ENCODE results near the gene NLRC5.

NLRC5 gene

DNA sequence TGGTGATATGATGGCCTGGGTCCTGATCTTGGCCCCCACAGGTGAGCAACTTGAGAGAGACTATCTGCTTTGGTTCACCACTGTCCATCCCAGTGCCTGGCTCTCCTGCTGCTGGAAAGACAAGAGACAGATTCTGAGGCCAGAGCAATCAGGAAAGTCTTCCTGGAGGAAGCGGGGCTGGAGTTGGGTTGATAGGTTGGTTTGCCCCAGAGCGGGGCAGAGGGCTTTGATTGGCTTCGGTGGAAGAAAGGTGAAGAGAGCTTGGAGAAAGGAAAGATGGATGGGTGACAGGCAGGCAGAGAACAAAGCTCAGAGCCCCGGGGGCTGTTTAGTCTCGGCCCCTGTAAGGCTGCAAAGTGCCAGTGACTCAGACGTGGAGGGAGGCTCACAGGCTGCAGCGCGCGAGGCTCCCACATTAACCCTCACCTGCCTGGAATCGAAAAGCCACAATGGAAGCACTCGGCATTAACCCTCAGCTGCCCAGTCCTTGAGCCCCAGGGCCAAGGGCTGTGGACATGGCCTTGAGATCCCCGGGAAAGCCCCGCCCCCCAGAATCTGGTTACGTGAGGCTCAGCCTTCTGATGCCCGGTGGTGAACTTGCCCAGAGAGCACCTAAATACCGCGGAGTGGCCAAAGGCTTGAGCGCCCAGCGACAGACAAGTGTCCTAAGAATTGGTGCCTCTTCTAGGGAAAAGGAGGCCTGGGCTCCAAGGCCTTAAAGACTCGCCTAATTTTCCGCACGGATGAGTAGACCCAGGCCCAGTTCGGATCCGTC, 102.0 kb downstream of the NLRC5 start:
- peak in 2 of 3 donors; percentile 58 to 67 for DNase-seq
- Histone ChIP-seq H3K27ac (ENCODE audit: insufficient read depth in 1 of 2, low read depth in 1 of 2, low read length in 2 of 2, poor library complexity in 1 of 2, severe bottlenecking in 2 of 2) (no peak overlapping the region), H3K36me3 (ENCODE audit: control insufficient read depth in 4 of 4, insufficient read depth in 4 of 4, low read length in 3 of 4) (peaks cover 0 to 11% (median 0%) of the 10 kb centered on the region in 4 experiments), H3K4me1 (ENCODE audit: control extremely low read depth in 1 of 4, control insufficient read depth in 4 of 4, insufficient read depth in 4 of 4, low read length in 3 of 4) (peaks cover 2 to 25% (median 20%) of the 10 kb centered on the region in 4 experiments), H3K27me3 (replicated peaks in 2 of 5; ENCODE audit: control insufficient read depth in 4 of 5, insufficient read depth in 5 of 5, low read length in 4 of 5) (no peaks in the 10 kb centered on the region), H3K9me3 (ENCODE audit: control extremely low read depth in 1 of 5, control insufficient read depth in 4 of 5, insufficient read depth in 2 of 5, low read depth in 1 of 5, low read length in 4 of 5) (no peaks in the 10 kb centered on the region), H3K4me3 (ENCODE audit: control insufficient read depth in 1 of 7, extremely low read depth in 1 of 7, insufficient read depth in 4 of 7, low read depth in 2 of 7, low read length in 6 of 7) (peak overlapping the region; percentile 64 to 86 (median 78))
- WGBS (ENCODE audit: insufficient coverage): 24% methylated on average over 20 of the region's 24 CpGs
- POLR2A ChIA-PET: interaction anchor here (0.6 kb wide), 1 partner anchor 60 kb away, joined by 3 read pairs; no protein-coding TSS in a partner anchor
- CTCF ChIA-PET: interaction anchor here (1.2 to 2.6 kb wide), 7 partner anchors 10 to 68 kb away, joined by 3 to 13 read pairs (median 5); no protein-coding TSS in a partner anchor

- H3K4me3 ChIP-seq (ENCODE audit: control insufficient read depth in 1 of 7, extremely low read depth in 1 of 7, insufficient read depth in 4 of 7, low read depth in 2 of 7, low read length in 6 of 7): peak within 1 kb of the TSS; percentile 64 to 86 (median 78)
- H3K36me3 ChIP-seq (ENCODE audit: control insufficient read depth in 4 of 4, insufficient read depth in 4 of 4, low read length in 3 of 4): peaks cover 0 to 12% (median under 1%) of the 10 kb centered on the region in 4 experiments
- peak in 2 of 3 donors; percentile 50 for DNase-seq
- no peaks in the 10 kb centered on the region for H3K9me3 ChIP-seq (ENCODE audit: control extremely low read depth in 1 of 5, control insufficient read depth in 4 of 5, insufficient read depth in 2 of 5, low read depth in 1 of 5, low read length in 4 of 5)
- peaks cover 2 to 25% (median 20%) of the 10 kb centered on the region in 4 experiments for H3K4me1 ChIP-seq (ENCODE audit: control extremely low read depth in 1 of 4, control insufficient read depth in 4 of 4, insufficient read depth in 4 of 4, low read length in 3 of 4)
- ChIA-PET CTCF (interaction anchor here (0.6 to 9.3 kb wide), 22 partner anchors 8 to 539 kb away, joined by 3 to 79 read pairs (median 5); no protein-coding TSS in a partner anchor), POLR2A (interaction anchor here (0.6 kb wide), 2 partner anchors 59 to 73 kb away, joined by 3 to 4 read pairs; no protein-coding TSS in a partner anchor)
- WGBS (ENCODE audit: insufficient coverage): under 1% methylated on average over 75 of the region's 100 CpGs
- H3K27me3 ChIP-seq (replicated peaks in 2 of 5; ENCODE audit: control insufficient read depth in 4 of 5, insufficient read depth in 5 of 5, low read length in 4 of 5): no peaks in the 10 kb centered on the region
- H3K27ac ChIP-seq (ENCODE audit: insufficient read depth in 1 of 2, low read depth in 1 of 2, low read length in 2 of 2, poor library complexity in 1 of 2, severe bottlenecking in 2 of 2): no peak within 1 kb of the TSS
Observed at GRCh38 chr16:57091975-57092785, 102.8 kb downstream of the NLRC5 start, which contains the start of gene CPNE2. CPNE2 (plus strand) TSS chr16:57092583; CDS start chr16:57110743, 18,160 bp downstream.

DNA sequence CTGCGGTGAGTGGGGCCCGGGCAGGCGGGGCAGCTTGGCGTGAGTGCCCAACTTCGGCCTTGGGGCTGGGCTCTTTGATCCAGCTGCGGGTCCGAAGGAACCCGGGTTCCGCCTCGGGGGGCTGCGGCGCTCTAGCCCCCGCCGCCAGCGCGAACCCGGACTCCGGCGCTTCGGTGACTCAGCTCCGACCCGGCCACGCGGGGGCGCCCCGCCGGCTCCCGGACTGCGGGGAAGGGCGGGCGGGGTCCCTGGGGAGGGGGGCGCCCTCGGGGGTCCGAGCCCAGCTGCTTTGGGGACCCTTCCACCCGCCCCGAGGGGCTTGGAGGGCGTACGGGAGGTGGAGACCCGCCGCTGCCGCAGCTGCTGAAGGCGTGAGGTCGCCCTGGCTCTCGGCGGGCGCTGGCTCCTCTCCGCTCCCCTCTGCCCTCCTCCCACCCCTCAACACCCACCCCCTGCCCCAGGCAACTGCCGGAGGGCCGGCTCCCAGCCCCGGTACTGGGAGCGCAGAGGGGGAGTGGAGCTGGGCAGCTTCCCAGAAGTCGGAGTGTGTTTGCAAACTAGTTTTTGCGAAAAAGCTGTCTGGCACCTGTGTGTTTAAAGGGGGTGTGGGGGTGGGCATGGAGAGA, 103.5 kb downstream of the NLRC5 start:
- no peaks in the 10 kb centered on the region for H3K27me3 ChIP-seq (replicated peaks in 2 of 5; ENCODE audit: control insufficient read depth in 4 of 5, insufficient read depth in 5 of 5, low read length in 4 of 5)
- ChIA-PET CTCF (interaction anchor here (0.6 to 9.3 kb wide), 26 partner anchors 8 to 538 kb away, joined by 3 to 79 read pairs (median 5); partner anchors contain the start of gene RSPRY1), POLR2A (interaction anchor here (0.6 kb wide), 1 partner anchor 72 kb away, joined by 4 read pairs; no protein-coding TSS in a partner anchor)
- H3K4me1 ChIP-seq (ENCODE audit: control extremely low read depth in 1 of 4, control insufficient read depth in 4 of 4, insufficient read depth in 4 of 4, low read length in 3 of 4): peaks cover 2 to 25% (median 20%) of the 10 kb centered on the region in 4 experiments
- no peaks in the 10 kb centered on the region for H3K9me3 ChIP-seq (ENCODE audit: control extremely low read depth in 1 of 5, control insufficient read depth in 4 of 5, insufficient read depth in 2 of 5, low read depth in 1 of 5, low read length in 4 of 5)
- H3K4me3 ChIP-seq (ENCODE audit: control insufficient read depth in 1 of 7, extremely low read depth in 1 of 7, insufficient read depth in 4 of 7, low read depth in 2 of 7, low read length in 6 of 7): peak overlapping the region; percentile 59 to 86 (median 78)
- peak in 2 of 3 donors; percentile 55 to 67 for DNase-seq
- WGBS (ENCODE audit: insufficient coverage): under 1% methylated on average over 30 of the region's 53 CpGs
- H3K27ac ChIP-seq (ENCODE audit: insufficient read depth in 1 of 2, low read depth in 1 of 2, low read length in 2 of 2, poor library complexity in 1 of 2, severe bottlenecking in 2 of 2): no peak overlapping the region
- peaks cover 0 to 15% (median under 1%) of the 10 kb centered on the region in 4 experiments for H3K36me3 ChIP-seq (ENCODE audit: control insufficient read depth in 4 of 4, insufficient read depth in 4 of 4, low read length in 3 of 4)

DNA sequence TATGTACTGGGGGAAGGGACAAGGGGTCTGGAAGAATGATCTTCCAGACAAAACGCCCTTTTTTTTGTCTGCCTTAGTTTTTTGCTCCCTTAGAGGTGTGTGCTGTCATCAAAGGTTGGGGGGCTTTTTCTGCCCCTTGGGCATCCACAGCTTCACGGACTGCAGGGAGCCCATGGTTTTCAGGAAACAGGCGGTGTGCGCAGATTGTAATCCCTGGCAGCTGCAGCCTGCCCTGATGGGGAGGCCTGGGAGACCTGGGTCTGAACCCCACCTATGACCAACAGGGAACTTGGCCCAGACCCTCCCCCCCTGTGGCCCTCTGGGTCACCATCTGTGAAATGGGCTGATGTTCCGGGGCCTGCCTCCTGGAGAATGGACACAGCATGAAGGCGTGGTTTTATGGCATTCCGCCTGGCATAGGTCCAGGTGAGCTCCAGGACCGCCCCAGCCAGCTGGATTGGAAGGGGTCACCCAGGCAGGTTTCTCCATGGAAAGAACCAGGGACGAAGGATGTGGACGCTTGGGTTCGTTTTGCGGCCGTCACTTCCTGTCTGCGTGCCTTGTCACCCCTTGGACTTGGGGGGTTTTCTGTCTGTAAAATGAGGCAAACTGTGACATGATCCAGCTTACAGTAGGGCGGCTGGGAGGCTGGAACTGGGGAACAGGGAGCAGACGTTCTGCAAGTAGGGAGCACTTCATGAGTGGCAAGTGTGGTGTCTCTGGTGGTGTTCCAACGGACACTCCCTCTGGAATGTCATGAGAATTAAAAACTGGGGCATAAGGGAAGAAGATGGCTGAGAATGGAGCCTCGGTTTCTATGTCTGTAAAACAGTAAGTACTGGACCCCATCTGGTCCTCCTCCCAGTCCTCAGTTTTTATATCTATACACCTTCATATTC, 104.6 kb downstream of the NLRC5 start:
- H3K4me1 ChIP-seq (ENCODE audit: control extremely low read depth in 1 of 4, control insufficient read depth in 4 of 4, insufficient read depth in 4 of 4, low read length in 3 of 4): peaks cover 2 to 25% (median 20%) of the 10 kb centered on the region in 4 experiments
- H3K27ac ChIP-seq (ENCODE audit: insufficient read depth in 1 of 2, low read depth in 1 of 2, low read length in 2 of 2, poor library complexity in 1 of 2, severe bottlenecking in 2 of 2): no peak overlapping the region
- WGBS (ENCODE audit: insufficient coverage): 84% methylated on average over 17 of the region's 18 CpGs
- ChIA-PET CTCF (interaction anchor here (0.7 to 9.3 kb wide), 18 partner anchors 7 to 92 kb away, joined by 3 to 79 read pairs (median 5); partner anchors contain the start of gene RSPRY1), POLR2A (interaction anchor here (0.8 kb wide), 1 partner anchor 92 kb away, joined by 7 read pairs; the partner anchor contains the start of genes PSME3IP1 and RSPRY1)
- DNase-seq: peak in 2 of 3 donors; percentile 55 to 67
- peaks cover 0 to 15% (median under 1%) of the 10 kb centered on the region in 4 experiments for H3K36me3 ChIP-seq (ENCODE audit: control insufficient read depth in 4 of 4, insufficient read depth in 4 of 4, low read length in 3 of 4)
- H3K4me3 ChIP-seq (ENCODE audit: control insufficient read depth in 1 of 7, extremely low read depth in 1 of 7, insufficient read depth in 4 of 7, low read depth in 2 of 7, low read length in 6 of 7): peak overlapping the region in 6 of 7 experiments; percentile 59 to 86 (median 80)
- no peaks in the 10 kb centered on the region for H3K9me3 ChIP-seq (ENCODE audit: control extremely low read depth in 1 of 5, control insufficient read depth in 4 of 5, insufficient read depth in 2 of 5, low read depth in 1 of 5, low read length in 4 of 5)
- H3K27me3 ChIP-seq (replicated peaks in 2 of 5; ENCODE audit: control insufficient read depth in 4 of 5, insufficient read depth in 5 of 5, low read length in 4 of 5): no peaks in the 10 kb centered on the region

DNA sequence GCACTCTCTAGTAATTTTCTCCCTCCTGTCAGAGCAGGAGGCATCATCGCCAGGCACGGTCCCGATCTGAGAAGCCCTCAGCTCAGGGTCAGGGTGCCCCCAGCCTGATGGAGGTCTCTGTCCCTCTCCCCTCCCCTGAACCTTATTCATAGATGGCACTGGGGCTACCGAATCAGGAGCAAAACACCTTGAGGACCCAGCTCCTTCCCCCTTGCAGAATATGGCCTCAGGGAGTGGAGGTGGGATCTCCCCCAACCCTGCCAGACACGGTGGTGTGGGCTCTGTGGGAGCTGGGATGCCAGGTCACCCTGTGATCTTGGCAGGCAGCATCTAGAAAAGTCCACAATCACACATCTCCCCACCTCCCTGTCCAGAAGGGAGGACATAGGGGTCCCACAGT, 105.6 kb downstream of the NLRC5 start:
- CTCF ChIA-PET: interaction anchor here (1.3 to 9.3 kb wide), 6 partner anchors 8 to 72 kb away, joined by 3 to 79 read pairs (median 6); no protein-coding TSS in a partner anchor
- H3K27me3 ChIP-seq (replicated peaks in 2 of 5; ENCODE audit: control insufficient read depth in 4 of 5, insufficient read depth in 5 of 5, low read length in 4 of 5): no peaks in the 10 kb centered on the region
- H3K4me1 ChIP-seq (ENCODE audit: control extremely low read depth in 1 of 4, control insufficient read depth in 4 of 4, insufficient read depth in 4 of 4, low read length in 3 of 4): peaks cover 2 to 25% (median 20%) of the 10 kb centered on the region in 4 experiments
- DNase-seq: no peak
- peaks cover 0 to 15% (median under 1%) of the 10 kb centered on the region in 4 experiments for H3K36me3 ChIP-seq (ENCODE audit: control insufficient read depth in 4 of 4, insufficient read depth in 4 of 4, low read length in 3 of 4)
- H3K9me3 ChIP-seq (ENCODE audit: control extremely low read depth in 1 of 5, control insufficient read depth in 4 of 5, insufficient read depth in 2 of 5, low read depth in 1 of 5, low read length in 4 of 5): no peaks in the 10 kb centered on the region
- POLR2A ChIA-PET: no interaction called here
- no peak overlapping the region for H3K4me3 ChIP-seq (ENCODE audit: control insufficient read depth in 1 of 7, extremely low read depth in 1 of 7, insufficient read depth in 4 of 7, low read depth in 2 of 7, low read length in 6 of 7)
- no CpG with 5 or more reads among the region's 5 CpGs for WGBS (ENCODE audit: insufficient coverage)
- no peak overlapping the region for H3K27ac ChIP-seq (ENCODE audit: insufficient read depth in 1 of 2, low read depth in 1 of 2, low read length in 2 of 2, poor library complexity in 1 of 2, severe bottlenecking in 2 of 2)

All from common myeloid progenitor, CD34-positive (primary cell).